Osteoblast (primary cell): ENCODE results near the gene CCDC30. TPM values are rescaled to one million over a fixed set of nuclear protein-coding genes. Genes with fewer than 3 reads are reported as not detected.
"Not testable (repeated sequence)": the region's sequence is repeated elsewhere in the genome, so short reads cannot be mapped to it uniquely, and the experiment has no call there.

Experiments
- DNase-seq: peaks from one replicate; pipeline ENCODE4 v3.0.0; 2011; ENCODE audit warnings: low spot score, mixed read lengths; ENCODE audit not compliant: insufficient read length; ENCODE audit errors: missing footprints
- H2AFZ ChIP-seq: 2 replicates; pipeline ENCODE4 v1.6.0; 2011; ENCODE audit warnings: mild to moderate bottlenecking, low read length
- H3K27ac ChIP-seq: 2 replicates; pipeline ENCODE4 v1.5.1; 2011; ENCODE audit warnings: mild to moderate bottlenecking, low read depth, low read length, moderate library complexity
- H3K27me3 ChIP-seq: 2 replicates; pipeline ENCODE4 v1.6.0; 2012; ENCODE audit warnings: mild to moderate bottlenecking, control low read depth, inconsistent platforms, low read length, moderate library complexity; ENCODE audit not compliant: insufficient read depth
- H3K36me3 ChIP-seq: 2 replicates; pipeline ENCODE4 v1.5.1; 2011; ENCODE audit warnings: mild to moderate bottlenecking, low read length, control low read depth, moderate library complexity; ENCODE audit not compliant: insufficient read depth
- H3K4me1 ChIP-seq: 2 replicates; pipeline ENCODE4 v1.5.1; 2011; ENCODE audit warnings: mild to moderate bottlenecking, low read length, control low read depth, moderate library complexity; ENCODE audit not compliant: insufficient read depth
- H3K4me2 ChIP-seq: 2 replicates; pipeline ENCODE4 v1.6.0; 2011; ENCODE audit warnings: mild to moderate bottlenecking, low read length; ENCODE audit not compliant: insufficient read depth
- H3K4me3 ChIP-seq: fragments of 200-600 bp; sonication (generic); 3 replicates; pipeline ENCODE4 v1.5.1; 2012; ENCODE audit warnings: mild to moderate bottlenecking, low read length, inconsistent platforms; ENCODE audit not compliant: insufficient read depth
- H3K79me2 ChIP-seq: 2 replicates; pipeline ENCODE4 v1.6.0; 2012; ENCODE audit warnings: mild to moderate bottlenecking, low read length, control low read depth, inconsistent platforms; ENCODE audit not compliant: insufficient read depth
- H3K9me3 ChIP-seq: 2 replicates; pipeline ENCODE4 v1.5.1; 2011; ENCODE audit warnings: low read depth, low read length, control low read depth
- H4K20me1 ChIP-seq: 2 replicates; pipeline ENCODE4 v1.6.0; 2012; ENCODE audit warnings: mild to moderate bottlenecking, low read length, control low read depth; ENCODE audit not compliant: insufficient read depth
- CTCF ChIP-seq: IDR thresholded peaks from 2 replicates; pipeline ENCODE4 v1.5.1; 2011; ENCODE audit warnings: mild to moderate bottlenecking, low read depth, low read length, moderate library complexity; ENCODE audit errors: extremely low read depth
- total RNA-seq: library from RNA; depleted of rRNA; stranded (reverse); fragments of >200 nt; gene quantifications from 2 replicates; pipeline ENCODE4 v1.2.3, GENCODE V29; 2012

The CCDC30 gene
- total RNA-seq, 1 donor = 4.0 TPM

GRCh38 chr1:42601472-42601871, 138.4 kb downstream of the CCDC30 start:
- TF ChIP-seq CTCF = no peak

GRCh38 chr1:42613803-42614131, 150.7 kb downstream of the CCDC30 start:
- Histone ChIP-seq H3K4me2 (no peak overlapping the region), H4K20me1 (no peaks in the 10 kb centered on the region), H3K27me3 (no peaks in the 10 kb centered on the region), H3K4me3 (no peak overlapping the region), H2AFZ (no peak overlapping the region), H3K9me3 (no peaks in the 10 kb centered on the region), H3K79me2 (no peaks in the 10 kb centered on the region), H3K36me3 (no peaks in the 10 kb centered on the region), H3K4me1 (no peaks in the 10 kb centered on the region), H3K27ac (no peak overlapping the region)
- no peak for DNase-seq
- TF ChIP-seq CTCF = no peak

More at GRCh38 chr1:42601472-42601871, 138.4 kb downstream of the CCDC30 start:
- Histone ChIP-seq H3K27ac (no peak overlapping the region), H3K79me2 (no peaks in the 10 kb centered on the region), H3K4me2 (no peak overlapping the region), H3K4me3 (no peak overlapping the region), H3K36me3 (no peaks in the 10 kb centered on the region), H3K9me3 (no peaks in the 10 kb centered on the region), H3K27me3 (no peaks in the 10 kb centered on the region), H4K20me1 (no peaks in the 10 kb centered on the region), H2AFZ (no peak overlapping the region), H3K4me1 (no peaks in the 10 kb centered on the region)
- no peak for DNase-seq

GRCh38 chr1:42618866-42619265, 155.8 kb downstream of the CCDC30 start:
- no peaks in the 10 kb centered on the region for H3K9me3 ChIP-seq
- H3K27me3 ChIP-seq = no peaks in the 10 kb centered on the region
- H3K27ac ChIP-seq = no peak overlapping the region
- no peaks in the 10 kb centered on the region for H3K4me1 ChIP-seq
- no peak overlapping the region for H3K4me3 ChIP-seq
- no peaks in the 10 kb centered on the region for H4K20me1 ChIP-seq
- DNase-seq = no peak
- no peak overlapping the region for H3K4me2 ChIP-seq
- no peak for TF ChIP-seq CTCF
- no peaks in the 10 kb centered on the region for H3K79me2 ChIP-seq
- no peak overlapping the region for H2AFZ ChIP-seq
- H3K36me3 ChIP-seq = no peaks in the 10 kb centered on the region

GRCh38 chr1:42620307-42620706, 157.2 kb downstream of the CCDC30 start:
- no peaks in the 10 kb centered on the region for H3K9me3 ChIP-seq
- no peaks in the 10 kb centered on the region for H3K79me2 ChIP-seq
- no peaks in the 10 kb centered on the region for H3K27me3 ChIP-seq
- no peak for DNase-seq
- no peaks in the 10 kb centered on the region for H3K36me3 ChIP-seq
- H2AFZ ChIP-seq = no peak overlapping the region
- no peaks in the 10 kb centered on the region for H3K4me1 ChIP-seq
- H4K20me1 ChIP-seq = no peaks in the 10 kb centered on the region
- TF ChIP-seq CTCF = no peak
- H3K27ac ChIP-seq = no peak overlapping the region
- H3K4me2 ChIP-seq = no peak overlapping the region
- no peak overlapping the region for H3K4me3 ChIP-seq

- H2AFZ ChIP-seq, H4K20me1 ChIP-seq, H3K27me3 ChIP-seq, H3K36me3 ChIP-seq, H3K9me3 ChIP-seq, H3K27ac ChIP-seq, DNase-seq, H3K4me3 ChIP-seq, H3K4me2 ChIP-seq, H3K4me1 ChIP-seq, H3K79me2 ChIP-seq: not testable (repeated sequence)
Observed at GRCh38 chr1:42621180-42621579, 158.1 kb downstream of the CCDC30 start.

- not testable (repeated sequence) for H3K9me3 ChIP-seq, H3K36me3 ChIP-seq, H3K27me3 ChIP-seq, DNase-seq, H3K27ac ChIP-seq, H2AFZ ChIP-seq, H3K4me1 ChIP-seq, H3K4me2 ChIP-seq, H3K4me3 ChIP-seq, H4K20me1 ChIP-seq, H3K79me2 ChIP-seq
Observed at GRCh38 chr1:42627205-42627604, 164.1 kb downstream of the CCDC30 start.
